Body of pancreas (tissue), 4 donors: ENCODE results near the gene FNDC3B. TPM values are rescaled to one million over a fixed set of nuclear protein-coding genes. Genes with fewer than 3 reads are reported as not detected.

Experiments
- ATAC-seq: fragments of 150-250 bp; one replicate; pipeline ENCODE4 v1.9.1; 2016
- DNase-seq, 4 donors: peaks; one replicate each; pipeline ENCODE4 v3.0.0-alpha.2; 2019
- H3K27ac ChIP-seq, 4 donors: fragments of 200-600 bp; sonication (generic); 1 replicate in 3 of 4; 2 replicates in 1 of 4; pipeline versions ENCODE4 v1.5.1 to v1.6.1; 2016 to 2019; ENCODE audit warnings: mild to moderate bottlenecking in 1 of 4, mixed read lengths in 1 of 4, moderate library complexity in 1 of 4
- H3K27me3 ChIP-seq, 2 donors: fragments of 200-600 bp; sonication (generic); one replicate each; pipeline ENCODE4 v1.6.0; 2016; ENCODE audit warnings: mild to moderate bottlenecking in 1 of 2
- H3K36me3 ChIP-seq, 2 donors: fragments of 200-600 bp; sonication (generic); replicated peaks in 1 of 2; 2 replicates each; pipeline ENCODE4 v1.5.1; 2016; ENCODE audit warnings: low read depth in 2 of 2; ENCODE audit not compliant: insufficient read depth in 1 of 2
- H3K4me1 ChIP-seq: fragments of 200-600 bp; sonication (generic); one replicate; pipeline ENCODE4 v1.6.0; 2016
- H3K4me3 ChIP-seq, 2 donors: fragments of 200-600 bp; sonication (generic); 1 replicate in 1 of 2; 2 replicates in 1 of 2; pipeline ENCODE4 v1.5.1; 2016 to 2019
- H3K9me3 ChIP-seq, 3 donors: fragments of 200-600 bp; sonication (generic); 1 replicate in 2 of 3; 2 replicates in 1 of 3; pipeline ENCODE4 v1.5.1; 2016
- CTCF ChIP-seq, 7 experiments: fragments of 450-650 bp in 4 of 7; fragments of 200-600 bp in 3 of 7; sonication (generic) in 3 of 7; IDR thresholded peaks; one replicate each; pipeline ENCODE4 v1.5.1; 2016 to 2019; ENCODE audit warnings: antibody characterized with exemption in 7 of 7
- POLR2A ChIP-seq, 3 donors: fragments of 450-650 bp; IDR thresholded peaks; one replicate each; pipeline ENCODE4 v1.6.1; 2016; ENCODE audit warnings: antibody characterized with exemption in 3 of 3, mild to moderate bottlenecking in 2 of 3
- WGBS, 2 donors: methylation state at CpG; one replicate each; pipeline ENCODE4 v1.1.5; 2017; 5-methylcytosine and 5-hydroxymethylcytosine counted together
- intact Hi-C: fragments of 100-400 bp; cut with DNase I; formaldehyde crosslinking; loops from one replicate; pipeline ENCODE4 v1.15.1; 2023
- total RNA-seq, 2 donors: library from RNA; depleted of rRNA; stranded (reverse); fragments of >200 nt; gene quantifications; one replicate each; pipeline ENCODE4 v1.1.0, GENCODE V29; 2016

The FNDC3B gene
- total RNA-seq, 2 donors from 2014 or later, result 64.3 to 86.0 TPM

- Histone ChIP-seq H3K27ac (no peak overlapping the region), H3K4me1 (peaks cover 8% of the 10 kb centered on the region), H3K27me3 (no peaks in the 10 kb centered on the region), H3K9me3 (no peaks in the 10 kb centered on the region), H3K4me3 (no peak overlapping the region), H3K36me3 (peaks cover 7 to 27% of the 10 kb centered on the region in 2 donors)
- TF ChIP-seq POLR2A (IDR thresholded peaks at IDR 0.05) (no peak), CTCF (IDR thresholded peaks at IDR 0.05) (no peak)
- DNase-seq, result no peak
- intact Hi-C loops, result no loop called here
- ATAC-seq, result no peak
- WGBS, 2 donors, result 88 to 93% methylated on average over 2 of the region's 2 CpGs
These were observed 339.1 kb downstream of the FNDC3B start for GRCh38 chr3:172378439-172378838.

GRCh38 chr3:172379372-172379771 is 340.0 kb downstream of the FNDC3B start:
- intact Hi-C loops, result no loop called here
- Histone ChIP-seq H3K27me3 (no peaks in the 10 kb centered on the region), H3K9me3 (no peaks in the 10 kb centered on the region), H3K4me1 (peaks cover 8% of the 10 kb centered on the region), H3K36me3 (peaks cover 7 to 27% of the 10 kb centered on the region in 2 donors), H3K27ac (no peak overlapping the region), H3K4me3 (no peak overlapping the region)
- WGBS, 2 donors, result 87 to 92% methylated on average over 2 of the region's 2 CpGs
- no peak for ATAC-seq
- no peak for DNase-seq
- TF ChIP-seq CTCF (IDR thresholded peaks at IDR 0.05), result no peak
- TF ChIP-seq POLR2A (IDR thresholded peaks at IDR 0.05), result no peak

- no peaks in the 10 kb centered on the region for H3K9me3 ChIP-seq
- no peaks in the 10 kb centered on the region for H3K27me3 ChIP-seq
- TF ChIP-seq POLR2A (IDR thresholded peaks at IDR 0.05) (no peak), CTCF (IDR thresholded peaks at IDR 0.05) (no peak)
- 97 to 100% methylated on average over 2 of the region's 2 CpGs for WGBS, 2 donors
- ATAC-seq, result no peak
- no peak overlapping the region for H3K4me3 ChIP-seq
- intact Hi-C loops, result no loop called here
- peaks cover 7 to 24% of the 10 kb centered on the region in 2 donors for H3K36me3 ChIP-seq
- H3K27ac ChIP-seq, result no peak overlapping the region
- H3K4me1 ChIP-seq, result peaks cover 8% of the 10 kb centered on the region
- DNase-seq, result no peak
These were observed 341.3 kb downstream of the FNDC3B start for GRCh38 chr3:172380632-172381031.

- no peak for TF ChIP-seq CTCF (IDR thresholded peaks at IDR 0.05)
- no peak for TF ChIP-seq POLR2A (IDR thresholded peaks at IDR 0.05)
- ATAC-seq (no peak), DNase-seq (no peak)
- Histone ChIP-seq H3K4me1 (no peaks in the 10 kb centered on the region), H3K36me3 (peaks cover 7 to 18% of the 10 kb centered on the region in 2 donors), H3K27me3 (no peaks in the 10 kb centered on the region), H3K27ac (no peak overlapping the region), H3K4me3 (no peak overlapping the region), H3K9me3 (no peaks in the 10 kb centered on the region)
- intact Hi-C loops, result no loop called here
- WGBS, 2 donors, result 69 to 70% methylated on average over 3 of the region's 3 CpGs
These were observed 344.0 kb downstream of the FNDC3B start for GRCh38 chr3:172383306-172383796.

- Histone ChIP-seq H3K9me3 (no peaks in the 10 kb centered on the region), H3K4me1 (no peaks in the 10 kb centered on the region), H3K4me3 (no peak overlapping the region), H3K27ac (no peak overlapping the region), H3K36me3 (peaks cover under 1 to 5% of the 10 kb centered on the region in 2 donors), H3K27me3 (no peaks in the 10 kb centered on the region)
- ATAC-seq (no peak), DNase-seq (no peak)
- intact Hi-C loops, result no loop called here
- 47 to 58% methylated on average over 3 of the region's 3 CpGs for WGBS, 2 donors
- no peak for TF ChIP-seq CTCF (IDR thresholded peaks at IDR 0.05)
- TF ChIP-seq POLR2A (IDR thresholded peaks at IDR 0.05), result no peak
These were observed 345.5 kb downstream of the FNDC3B start for GRCh38 chr3:172384836-172385235.
